Mucosa of rectum (tissue), 2 donors: ENCODE data around the gene ADCY2.

Source experiments
- H3K27ac ChIP-seq, 2 donors: one replicate each; pipeline ENCODE4 v1.7.0; 2013; ENCODE audit warnings: inconsistent platforms in 2 of 2, low read depth in 2 of 2, low read length in 2 of 2
- H3K27me3 ChIP-seq, 2 donors: one replicate each; pipeline ENCODE4 v1.7.0; 2013; ENCODE audit warnings: low read length in 2 of 2; ENCODE audit not compliant: control insufficient read depth in 2 of 2, insufficient read depth in 2 of 2
- H3K36me3 ChIP-seq, 2 donors: one replicate each; pipeline ENCODE4 v1.7.0; 2013; ENCODE audit warnings: low read length in 2 of 2; ENCODE audit not compliant: control insufficient read depth in 2 of 2, insufficient read depth in 2 of 2
- H3K4me1 ChIP-seq, 2 donors: one replicate each; pipeline ENCODE4 v1.7.0; 2013; ENCODE audit warnings: low read length in 2 of 2, mild to moderate bottlenecking in 1 of 2; ENCODE audit not compliant: control insufficient read depth in 2 of 2, insufficient read depth in 2 of 2
- H3K4me3 ChIP-seq, 2 donors: one replicate each; pipeline ENCODE4 v1.7.0; 2013; ENCODE audit warnings: low read length in 2 of 2
- H3K9ac ChIP-seq, 2 donors: one replicate each; pipeline ENCODE4 v1.7.0; 2013; ENCODE audit warnings: low read length in 2 of 2, low read depth in 1 of 2, mild to moderate bottlenecking in 1 of 2
- H3K9me3 ChIP-seq, 2 donors: one replicate each; pipeline ENCODE4 v1.7.0; 2013; ENCODE audit warnings: low read length in 2 of 2; ENCODE audit not compliant: control insufficient read depth in 2 of 2
- donor health status: healthy.
- donor health status: Normal muscosa, but diverticular disease.

The ADCY2 gene

GRCh38 chr5:7664208-7664607 lies 268.3 kb downstream of the ADCY2 start:
- Histone ChIP-seq H3K4me3 (no peak overlapping the region), H3K27me3 (no peaks in the 10 kb centered on the region), H3K36me3 (no peaks in the 10 kb centered on the region), H3K9ac (no peak overlapping the region), H3K4me1 (no peaks in the 10 kb centered on the region), H3K9me3 (no peaks in the 10 kb centered on the region), H3K27ac (no peak overlapping the region)

GRCh38 chr5:7667216-7667767 lies 271.4 kb downstream of the ADCY2 start:
- no peaks in the 10 kb centered on the region for H3K36me3 ChIP-seq
- H3K9ac ChIP-seq = no peak overlapping the region
- no peaks in the 10 kb centered on the region for H3K27me3 ChIP-seq
- no peak overlapping the region for H3K27ac ChIP-seq
- no peaks in the 10 kb centered on the region for H3K9me3 ChIP-seq
- no peak overlapping the region for H3K4me3 ChIP-seq
- H3K4me1 ChIP-seq = no peaks in the 10 kb centered on the region

GRCh38 chr5:7668161-7668560 lies 272.2 kb downstream of the ADCY2 start:
- Histone ChIP-seq H3K4me3 (no peak overlapping the region), H3K27ac (no peak overlapping the region), H3K9me3 (no peaks in the 10 kb centered on the region), H3K27me3 (no peaks in the 10 kb centered on the region), H3K4me1 (no peaks in the 10 kb centered on the region), H3K36me3 (no peaks in the 10 kb centered on the region), H3K9ac (no peak overlapping the region)

GRCh38 chr5:7668627-7669026 lies 272.7 kb downstream of the ADCY2 start:
- Histone ChIP-seq H3K27ac (no peak overlapping the region), H3K4me1 (no peaks in the 10 kb centered on the region), H3K4me3 (no peak overlapping the region), H3K9ac (no peak overlapping the region), H3K9me3 (no peaks in the 10 kb centered on the region), H3K27me3 (no peaks in the 10 kb centered on the region), H3K36me3 (no peaks in the 10 kb centered on the region)

GRCh38 chr5:7671381-7671993 lies 275.5 kb downstream of the ADCY2 start:
- Histone ChIP-seq H3K9me3 (no peaks in the 10 kb centered on the region), H3K9ac (no peak overlapping the region), H3K27ac (no peak overlapping the region), H3K36me3 (no peaks in the 10 kb centered on the region), H3K4me3 (no peak overlapping the region), H3K4me1 (no peaks in the 10 kb centered on the region), H3K27me3 (no peaks in the 10 kb centered on the region)

GRCh38 chr5:7673658-7674057 lies 277.7 kb downstream of the ADCY2 start:
- no peaks in the 10 kb centered on the region for H3K27me3 ChIP-seq
- H3K9me3 ChIP-seq = no peaks in the 10 kb centered on the region
- no peaks in the 10 kb centered on the region for H3K4me1 ChIP-seq
- H3K36me3 ChIP-seq = no peaks in the 10 kb centered on the region
- no peak overlapping the region for H3K9ac ChIP-seq
- no peak overlapping the region for H3K4me3 ChIP-seq
- H3K27ac ChIP-seq = no peak overlapping the region

- Histone ChIP-seq H3K27ac (no peak overlapping the region), H3K27me3 (no peaks in the 10 kb centered on the region), H3K4me1 (no peaks in the 10 kb centered on the region), H3K36me3 (no peaks in the 10 kb centered on the region), H3K4me3 (no peak overlapping the region), H3K9ac (no peak overlapping the region), H3K9me3 (no peaks in the 10 kb centered on the region)
These were observed 280.5 kb downstream of the ADCY2 start for GRCh38 chr5:7676455-7676854.

GRCh38 chr5:7678030-7678429 lies 282.1 kb downstream of the ADCY2 start:
- no peaks in the 10 kb centered on the region for H3K4me1 ChIP-seq
- H3K27me3 ChIP-seq = no peaks in the 10 kb centered on the region
- H3K36me3 ChIP-seq = no peaks in the 10 kb centered on the region
- H3K9ac ChIP-seq = no peak overlapping the region
- H3K4me3 ChIP-seq = no peak overlapping the region
- H3K9me3 ChIP-seq = no peaks in the 10 kb centered on the region
- no peak overlapping the region for H3K27ac ChIP-seq

- Histone ChIP-seq H3K27ac (no peak overlapping the region), H3K27me3 (no peaks in the 10 kb centered on the region), H3K36me3 (no peaks in the 10 kb centered on the region), H3K9ac (no peak overlapping the region), H3K9me3 (no peaks in the 10 kb centered on the region), H3K4me3 (no peak overlapping the region), H3K4me1 (no peaks in the 10 kb centered on the region)
These were observed 283.7 kb downstream of the ADCY2 start for GRCh38 chr5:7679663-7680062.

GRCh38 chr5:7680260-7680659 lies 284.3 kb downstream of the ADCY2 start:
- Histone ChIP-seq H3K4me1 (no peaks in the 10 kb centered on the region), H3K27me3 (no peaks in the 10 kb centered on the region), H3K9me3 (no peaks in the 10 kb centered on the region), H3K36me3 (no peaks in the 10 kb centered on the region), H3K27ac (no peak overlapping the region), H3K9ac (no peak overlapping the region), H3K4me3 (no peak overlapping the region)
